ENCODE measurements around the gene CDSN. TPM values are rescaled to one million over a fixed set of nuclear protein-coding genes. Genes with fewer than 3 reads are reported as not detected.

The CDSN gene
- total RNA-seq, 1 donor from 2014 or later, result not detected

DNA sequence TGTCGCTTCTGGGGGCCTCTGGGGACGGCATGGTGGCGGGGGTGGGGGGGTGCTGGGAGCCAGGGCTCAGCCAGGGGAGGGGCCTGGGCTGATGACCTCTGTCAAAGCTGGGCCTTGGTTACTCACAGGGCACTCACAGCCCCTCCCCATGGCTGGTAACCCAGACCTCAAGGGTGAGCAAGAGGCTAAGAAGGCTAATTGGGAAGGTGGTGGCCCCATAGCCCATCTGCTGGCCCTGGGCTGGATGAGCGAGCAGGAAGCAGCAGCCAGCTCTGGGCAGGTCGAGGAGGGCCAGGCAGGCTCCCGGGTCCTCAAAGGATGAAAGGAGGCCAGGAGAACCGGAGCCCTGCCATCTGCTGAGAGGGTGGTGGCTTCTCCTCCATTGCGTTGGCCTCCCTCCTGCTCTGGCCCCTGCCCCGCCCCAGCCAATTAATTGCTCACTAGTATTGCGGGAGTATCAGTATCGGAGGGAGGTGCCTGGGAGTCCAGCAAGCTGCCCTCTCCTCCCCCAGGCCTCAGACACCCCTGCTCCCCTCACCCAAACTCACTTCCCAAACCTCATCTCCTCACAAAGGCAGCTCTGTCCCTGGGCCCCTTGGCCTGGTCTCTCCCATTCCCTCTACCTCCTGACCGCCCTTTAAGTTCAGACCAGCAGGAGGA, 1.0 kb upstream of the CDSN start:
- intact Hi-C loops (cut with micrococcal nuclease), result no loop called here

DNA sequence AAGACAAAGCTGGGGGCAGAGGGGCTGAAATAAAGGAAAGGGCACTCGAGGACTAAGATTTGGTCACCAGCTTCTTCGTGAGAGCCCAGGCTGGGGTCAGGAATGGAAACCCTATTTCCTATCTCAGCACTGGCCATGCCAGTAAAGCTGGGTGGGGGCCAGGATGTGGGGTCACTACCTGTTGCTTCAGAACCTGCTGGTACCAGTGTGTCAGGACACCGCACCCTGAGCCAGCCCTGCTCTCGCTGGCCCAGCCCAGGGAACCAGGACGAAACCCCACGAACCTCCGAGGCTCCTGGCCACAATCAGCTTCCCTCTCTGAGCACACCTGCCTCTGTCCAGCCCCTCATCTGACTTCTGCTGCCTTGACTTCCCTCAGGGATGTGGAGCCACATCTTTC, 2.1 kb downstream of the CDSN start:
- intact Hi-C loops (cut with micrococcal nuclease), result no loop called here

DNA sequence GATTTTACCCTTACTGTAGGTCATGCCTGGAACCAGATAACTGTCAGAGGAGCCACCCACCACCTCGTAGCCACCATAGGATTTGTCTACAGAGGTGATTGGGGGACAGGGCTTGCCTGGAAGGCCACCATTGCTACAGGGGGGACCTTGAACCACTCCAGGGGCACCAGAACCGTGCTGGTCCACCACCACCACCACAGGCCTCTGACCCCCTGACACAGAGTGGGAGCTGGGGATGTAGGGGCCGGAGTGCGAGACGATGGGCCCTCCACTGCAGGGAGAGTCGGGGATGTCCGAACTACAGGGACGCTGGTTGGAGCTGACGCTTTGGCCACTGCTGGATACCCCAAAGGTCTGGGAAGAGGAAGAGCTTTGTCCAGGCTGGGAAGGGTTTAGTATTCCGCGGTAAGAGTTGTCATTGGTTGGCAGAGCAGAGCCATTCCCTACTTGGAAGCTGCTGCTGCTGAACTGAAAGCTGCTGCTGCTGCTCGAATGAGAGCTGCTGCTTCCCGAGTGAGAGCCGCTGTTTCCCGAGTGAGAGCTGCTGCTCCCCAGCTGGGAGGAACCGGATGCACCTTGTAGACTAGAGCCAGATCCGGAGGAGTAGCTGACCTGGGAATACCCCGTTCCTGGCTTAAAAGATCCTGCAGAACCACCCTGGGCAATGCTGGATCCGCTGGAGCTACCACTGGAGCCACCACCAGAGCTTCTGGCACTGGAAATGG, 3.4 kb downstream of the CDSN start:
- intact Hi-C loops (cut with micrococcal nuclease), result no loop called here

DNA sequence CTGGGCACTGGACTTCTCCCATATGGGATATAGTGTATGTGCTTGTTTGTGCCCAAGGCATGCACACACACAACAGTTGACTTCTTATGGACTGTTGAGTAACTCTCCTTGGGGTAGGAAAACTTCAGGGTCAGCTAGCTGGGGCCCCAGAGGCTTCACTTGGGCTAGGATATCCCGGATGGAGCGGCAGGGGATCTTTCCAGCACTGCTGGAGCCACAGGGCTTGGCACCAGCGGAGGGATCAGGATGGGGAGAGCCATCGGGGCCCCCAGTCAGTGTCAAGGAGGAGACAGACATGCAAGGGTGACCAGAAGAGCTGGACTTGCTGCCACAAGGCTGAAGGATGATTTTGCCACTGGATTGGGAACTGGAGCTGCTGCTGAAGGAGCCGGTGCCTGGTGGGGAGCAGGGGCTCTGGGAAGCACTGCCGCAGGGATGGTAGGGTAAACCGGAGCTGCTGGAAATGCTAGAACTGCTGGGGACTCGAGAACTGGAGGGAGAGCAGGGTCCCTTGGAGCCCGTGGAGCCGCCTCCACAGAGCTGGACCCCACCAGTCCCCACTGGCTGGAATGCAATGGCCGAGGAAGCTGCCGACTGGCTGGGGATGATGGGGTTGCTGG, 4.2 kb downstream of the CDSN start:
- intact Hi-C loops (cut with micrococcal nuclease), result no loop called here

DNA sequence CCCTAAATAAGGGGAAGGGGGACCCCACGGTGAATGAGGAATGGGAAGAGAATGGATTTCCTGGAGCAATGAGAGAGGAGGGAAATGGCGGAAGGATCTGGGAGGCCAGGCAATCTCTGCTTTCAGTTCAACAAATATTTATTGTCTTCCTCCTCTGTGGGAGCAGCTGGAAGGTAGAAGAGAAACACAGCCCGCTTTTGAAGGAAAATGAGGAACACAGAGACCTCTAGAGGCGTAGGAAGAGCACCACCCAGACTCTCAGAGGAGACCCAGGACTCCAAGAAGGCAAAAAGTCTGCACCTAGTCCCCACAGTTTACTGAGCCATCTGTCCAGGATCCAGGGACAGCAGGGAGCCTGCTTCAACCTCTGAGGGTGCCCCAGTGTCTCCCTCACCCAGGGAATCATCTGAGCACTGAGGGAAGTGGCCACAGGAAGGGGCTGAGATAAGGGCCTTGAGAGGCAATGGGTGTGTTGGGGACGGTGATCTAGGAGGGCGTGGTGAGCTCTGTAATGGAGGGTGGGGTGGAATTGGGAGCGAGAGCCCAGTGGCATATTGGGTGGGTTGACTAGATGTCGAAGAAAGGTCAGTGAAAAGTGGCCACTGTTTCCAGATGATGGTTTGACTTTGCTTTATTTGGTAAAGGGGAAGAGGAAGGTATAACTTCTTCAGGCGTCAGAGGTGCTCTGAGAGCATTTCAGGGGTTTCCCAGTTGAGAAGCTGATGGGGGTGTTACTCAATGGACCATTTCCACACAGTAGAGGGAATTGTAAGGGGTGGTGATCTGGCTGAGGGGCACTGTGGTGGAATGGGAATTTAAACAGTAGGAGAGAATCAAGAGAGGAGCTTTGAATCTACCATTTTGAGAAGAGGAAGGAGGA, 5.0 kb downstream of the CDSN start:
- intact Hi-C loops (cut with micrococcal nuclease), result no loop called here

DNA sequence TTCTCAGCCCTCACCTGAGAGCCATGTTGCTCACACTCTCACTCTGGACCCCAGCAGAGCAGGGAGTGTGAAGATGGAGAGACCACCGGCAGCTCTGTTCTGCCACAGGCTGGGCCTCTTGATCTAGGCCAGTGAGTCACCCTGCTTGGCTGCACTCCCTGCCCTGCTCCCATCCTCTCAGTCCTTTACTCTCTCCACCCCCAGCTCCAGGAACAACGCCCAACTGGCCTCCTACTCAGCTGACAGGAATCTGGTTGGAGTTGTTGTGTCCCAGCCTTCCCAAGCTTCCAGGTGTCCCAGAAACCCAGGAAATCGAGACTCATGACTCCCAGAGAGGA, 5.7 kb downstream of the CDSN start, which contains the start of gene PSORS1C1:
Gene PSORS1C1, plus strand, starts transcription at position 260 of the 338 bp plus-strand sequence. CDS start 14,833 bp downstream, outside the sequence.
- intact Hi-C loops (cut with micrococcal nuclease), result no loop called here

DNA sequence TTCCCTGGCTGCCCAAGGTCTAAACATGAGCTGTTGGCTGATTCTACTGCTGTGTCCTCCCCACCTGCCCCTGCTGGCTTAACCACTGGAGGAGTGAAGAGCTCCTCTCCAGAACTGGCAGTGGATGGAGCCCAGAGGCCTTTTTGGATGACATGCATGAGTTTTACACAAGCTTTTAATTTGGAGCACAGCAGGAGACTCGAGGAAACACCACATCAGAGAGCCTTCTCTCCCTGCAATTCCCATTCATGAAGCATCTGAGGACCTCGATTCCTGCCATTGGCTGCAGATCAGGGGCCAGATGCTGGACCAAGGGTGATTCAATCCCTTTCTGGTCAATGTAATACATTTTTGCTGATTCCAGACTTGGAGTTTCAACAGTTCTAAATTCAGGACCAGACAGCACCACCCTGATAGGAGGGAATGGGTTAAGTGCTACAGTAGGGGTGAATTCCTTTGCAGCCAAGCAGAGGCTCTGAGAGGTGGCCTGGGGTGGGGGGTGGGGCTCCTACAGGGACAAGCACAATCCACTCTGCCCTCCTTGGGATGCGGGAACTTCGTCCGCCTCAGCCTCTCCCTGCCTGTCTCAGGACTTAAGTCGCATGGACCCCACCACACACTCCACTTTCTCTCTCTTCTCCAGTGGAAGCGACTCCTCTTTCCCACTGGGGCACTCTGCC, 6.2 kb downstream of the CDSN start:
- intact Hi-C loops (cut with micrococcal nuclease), result no loop called here

DNA sequence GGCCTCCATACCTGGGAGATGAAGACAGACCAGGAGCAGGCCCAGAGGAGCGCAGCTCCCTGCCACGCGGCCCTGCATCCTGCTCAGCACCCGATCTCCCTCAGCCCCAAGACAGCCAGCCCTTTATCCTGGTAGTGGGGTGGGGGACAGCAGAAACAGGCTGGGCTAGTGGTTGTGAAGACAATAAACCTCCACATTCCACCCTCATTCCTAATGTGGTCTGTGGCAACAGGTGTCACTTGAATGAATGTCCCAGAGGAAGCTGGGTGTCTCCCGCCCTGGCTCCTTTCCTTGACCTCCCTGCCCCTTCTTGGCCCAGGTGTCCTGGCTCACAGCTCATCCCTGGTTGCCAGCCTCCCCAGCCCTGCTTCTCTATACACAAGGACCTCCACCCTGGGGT, 7.8 kb downstream of the CDSN start, which contains the start of gene C6orf15:
Gene C6orf15, minus strand, starts transcription at position 98 of the 400 bp plus-strand sequence. Its CDS starts 20 bp downstream, at position 78.
- intact Hi-C loops (cut with micrococcal nuclease), result no loop called here

DNA sequence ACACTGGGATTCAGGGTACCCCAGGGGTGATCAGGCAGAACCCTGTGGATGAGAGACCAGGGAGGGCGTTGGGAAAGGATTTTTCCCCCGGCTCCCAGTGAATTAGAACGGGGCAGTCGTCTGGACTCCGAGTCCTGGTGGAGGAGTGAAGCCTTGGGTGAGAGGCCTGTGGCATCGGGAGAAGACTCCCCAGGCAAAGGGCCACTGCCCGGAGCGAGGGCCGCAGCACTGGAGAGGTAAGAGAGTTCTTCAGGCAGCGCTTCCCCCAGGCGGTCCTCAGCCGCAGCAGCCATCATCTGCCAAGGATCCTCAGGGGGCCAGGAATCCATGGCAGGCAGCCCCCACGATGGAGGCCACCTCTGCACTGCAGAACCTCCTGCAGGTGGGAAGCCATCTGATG, 8.5 kb downstream of the CDSN start:
- intact Hi-C loops (cut with micrococcal nuclease), result no loop called here

DNA sequence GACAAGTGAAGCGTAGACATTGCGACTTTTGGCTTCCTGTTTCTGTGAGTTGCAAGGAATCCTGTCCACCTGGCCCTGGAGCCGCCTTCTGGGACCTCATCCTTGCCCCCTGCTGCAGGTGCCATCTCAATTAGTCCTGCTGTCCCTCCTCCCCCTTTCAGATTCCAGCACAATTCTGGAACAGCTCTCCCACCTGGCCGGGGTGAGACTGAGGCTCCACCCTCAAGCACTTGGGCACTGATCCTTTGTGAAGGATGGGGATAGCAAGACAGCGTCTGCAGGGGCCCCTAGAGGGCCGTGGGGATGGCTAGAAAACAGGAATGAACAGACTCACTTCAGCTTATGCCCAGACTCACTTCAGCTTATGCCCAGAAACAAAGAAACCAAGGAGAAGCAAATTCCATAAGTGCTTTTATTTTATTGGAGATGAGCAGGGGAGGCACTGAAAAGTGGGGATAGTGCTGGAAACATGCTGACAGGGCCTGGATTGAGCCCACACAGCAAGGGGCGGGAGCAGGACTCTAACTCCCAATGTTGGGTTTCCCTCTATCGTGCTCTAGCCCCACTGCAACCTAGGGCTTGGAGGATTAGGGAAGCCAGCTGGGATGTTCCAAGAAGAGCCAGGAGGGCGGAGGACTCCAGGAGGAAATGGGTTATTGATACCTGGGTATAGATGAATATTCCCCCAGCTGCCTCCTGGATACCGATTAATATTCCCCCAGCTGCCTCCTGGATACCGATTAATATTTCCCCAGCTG, 9.2 kb downstream of the CDSN start:
- intact Hi-C loops (cut with micrococcal nuclease), result no loop called here

DNA sequence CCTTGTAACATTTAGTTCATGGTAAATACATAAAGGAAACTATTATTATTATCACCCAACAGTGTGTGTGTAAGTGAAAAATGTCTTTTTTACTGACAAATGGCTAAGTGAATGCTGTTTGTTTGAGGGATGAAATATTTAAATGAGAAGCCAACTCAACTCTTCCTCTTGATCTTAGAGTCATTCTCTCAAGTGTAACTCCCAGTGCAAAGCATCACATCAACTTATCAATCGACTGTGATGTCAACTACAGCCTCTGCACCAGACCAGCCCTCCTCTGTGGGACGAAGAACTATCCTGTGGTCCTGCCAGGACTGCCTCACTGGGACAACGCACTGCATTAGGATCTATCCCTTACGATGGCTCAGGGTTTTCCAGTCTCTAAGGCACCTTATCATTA, 13.2 kb downstream of the CDSN start:
- intact Hi-C loops (cut with micrococcal nuclease), result no loop called here

DNA sequence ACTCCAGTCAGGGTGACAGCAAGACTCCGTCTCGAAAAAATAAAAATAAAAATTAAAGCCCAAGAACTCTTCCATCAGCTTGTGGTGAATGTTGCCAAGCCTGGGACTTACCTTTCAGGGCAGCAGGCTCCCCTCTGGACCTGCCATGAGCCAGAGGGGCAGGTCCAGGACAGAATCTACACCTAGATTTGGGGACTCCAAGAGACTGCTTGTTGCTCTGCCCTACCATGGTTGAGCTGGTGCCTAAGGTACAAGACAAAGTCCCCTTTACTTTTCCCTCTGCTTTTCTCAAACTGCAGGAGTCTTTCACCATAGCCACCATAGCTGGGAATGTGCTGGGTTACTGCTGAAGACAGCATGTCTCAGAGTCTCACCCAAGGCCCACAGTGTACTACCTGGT, 17.1 kb downstream of the CDSN start:
- intact Hi-C loops (cut with micrococcal nuclease), result no loop called here

DNA sequence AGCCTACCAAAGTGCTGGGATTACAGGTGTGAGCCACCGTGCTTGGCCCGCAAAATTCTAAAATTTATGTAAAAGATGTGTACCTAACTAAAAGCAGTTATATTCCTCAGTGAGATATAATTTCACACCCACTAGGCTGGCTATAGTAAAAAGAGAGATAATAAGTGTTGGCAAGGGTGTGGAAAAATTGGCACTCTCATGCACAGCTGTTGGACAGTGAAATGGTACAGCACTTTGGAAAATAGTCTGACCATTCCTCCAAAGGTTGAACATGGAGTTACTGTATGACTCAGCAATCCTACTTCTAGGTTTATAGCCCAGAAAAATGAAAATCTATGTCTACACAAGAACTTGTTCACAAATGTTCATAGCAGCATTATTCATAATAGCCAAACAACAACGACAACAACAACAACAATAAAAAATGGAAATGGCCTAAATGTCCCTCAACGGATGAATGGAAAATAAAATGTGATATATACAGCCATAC, 21.8 kb downstream of the CDSN start:
- intact Hi-C loops (cut with micrococcal nuclease), result no loop called here

DNA sequence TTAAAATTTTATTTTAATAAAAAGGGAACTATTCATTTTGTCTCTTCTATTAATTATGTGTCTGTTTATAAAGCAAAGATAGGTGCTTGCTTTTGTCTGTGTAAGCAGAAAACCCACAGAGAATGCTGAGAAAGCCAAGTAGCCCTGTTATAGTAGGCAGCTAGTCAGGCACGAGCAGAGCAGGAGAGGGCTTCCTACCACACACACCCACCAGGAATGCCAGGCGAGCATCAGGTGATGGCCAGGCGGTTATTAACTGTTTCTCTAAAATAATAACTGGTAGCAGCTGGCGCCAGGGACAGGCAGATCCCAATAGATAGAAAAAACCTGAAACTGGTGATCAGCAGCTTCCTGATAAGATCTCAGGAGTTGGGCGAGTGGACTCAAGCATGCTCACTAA, 23.6 kb downstream of the CDSN start:
- intact Hi-C loops (cut with micrococcal nuclease), result no loop called here

DNA sequence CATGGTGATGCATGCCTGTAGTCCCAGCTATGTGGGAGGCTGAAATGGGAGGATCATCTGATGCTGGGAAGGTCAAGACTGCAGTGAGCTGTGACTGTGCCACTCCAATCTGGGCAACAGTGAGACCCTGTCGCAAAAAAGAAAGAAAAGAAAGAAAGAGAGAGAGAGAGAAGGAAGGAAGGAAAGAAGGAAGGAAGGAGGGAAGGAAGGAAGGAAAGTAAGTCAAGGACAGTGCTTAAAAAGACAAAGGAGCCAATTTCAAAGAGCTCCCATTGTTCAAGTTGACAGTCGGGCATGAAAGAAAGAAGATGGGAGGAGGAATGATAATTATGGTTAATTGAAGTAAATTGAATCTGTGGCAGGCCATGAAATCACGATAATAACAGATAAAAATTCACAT, 24.0 kb downstream of the CDSN start:
- intact Hi-C loops (cut with micrococcal nuclease), result no loop called here

DNA sequence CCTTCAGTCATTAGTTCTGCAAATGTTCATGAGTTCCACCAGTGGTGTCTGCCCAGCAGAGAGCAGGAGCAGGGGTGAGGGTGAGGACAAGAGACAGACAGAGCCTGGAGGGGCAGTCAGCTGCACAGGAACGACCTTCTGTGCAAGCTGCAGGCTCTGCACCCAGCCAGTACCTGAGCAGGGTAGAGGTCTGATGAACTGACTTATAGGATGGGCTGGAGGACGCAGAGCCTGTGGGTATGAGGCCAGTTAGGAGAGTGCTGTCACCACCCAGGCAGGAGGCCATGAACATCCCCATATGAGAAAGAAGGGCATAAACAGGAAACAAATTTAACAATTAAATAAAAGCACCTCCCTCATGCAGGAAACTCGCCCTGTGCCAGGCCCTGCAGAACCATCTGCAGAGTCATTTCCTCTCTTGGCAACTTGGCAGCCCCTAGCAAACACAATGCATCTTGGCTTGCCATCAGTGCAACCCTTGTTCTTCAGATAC, 25.8 kb downstream of the CDSN start:
- intact Hi-C loops (cut with micrococcal nuclease), result no loop called here

DNA sequence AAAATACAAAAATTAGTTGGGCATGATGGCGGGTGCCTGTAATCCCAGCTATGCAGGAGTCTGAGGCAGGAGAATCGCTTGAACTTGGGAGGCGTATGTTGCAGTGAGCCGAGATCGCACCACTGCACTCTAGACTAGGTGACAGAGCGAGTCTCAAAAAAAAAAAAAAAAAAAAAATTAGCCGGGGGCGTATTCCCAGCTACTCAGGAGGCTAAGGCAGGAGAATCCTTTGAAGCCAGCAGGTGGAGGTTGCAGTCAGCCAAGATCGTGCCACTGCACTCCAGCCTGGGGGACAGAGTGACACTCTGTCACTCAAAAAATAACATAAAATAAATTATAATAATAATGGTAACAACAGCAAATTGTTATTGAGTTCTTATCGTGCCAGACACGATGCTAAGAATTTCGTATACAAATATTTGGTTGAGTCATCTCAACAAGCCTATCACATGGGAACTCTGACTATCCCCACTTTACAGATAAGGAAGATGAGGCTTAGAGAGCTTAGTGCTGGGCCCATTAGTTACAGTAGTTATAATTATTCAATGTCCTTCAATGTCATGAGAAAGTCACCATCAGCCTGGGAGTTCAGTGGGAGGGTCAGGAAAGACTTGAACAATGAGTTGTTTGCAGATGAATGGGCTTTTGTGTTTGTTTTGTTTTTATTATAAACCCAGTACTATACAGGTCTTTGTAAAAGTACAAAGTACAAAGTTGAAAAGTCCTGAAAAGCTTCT, 27.3 kb downstream of the CDSN start:
- intact Hi-C loops (cut with micrococcal nuclease), result no loop called here

DNA sequence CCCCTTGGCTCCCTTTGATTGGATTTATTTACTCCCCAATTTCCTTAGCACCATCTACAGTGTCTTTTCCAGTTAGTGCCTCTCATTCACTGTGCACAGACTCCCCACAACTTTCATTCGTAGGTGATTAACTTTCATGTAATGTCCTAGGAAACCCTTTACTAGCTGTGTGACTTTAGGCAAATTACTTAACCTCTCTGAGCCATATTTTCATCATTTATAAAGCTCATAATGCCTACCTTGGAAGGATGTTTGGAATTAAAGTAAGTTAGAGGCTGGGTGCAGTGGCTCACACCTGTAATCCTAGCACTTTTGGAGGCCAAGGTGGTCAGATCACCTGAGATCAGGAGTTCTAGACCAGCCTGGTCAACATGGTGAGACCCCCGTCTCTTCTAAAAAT, 28.0 kb downstream of the CDSN start:
- intact Hi-C loops (cut with micrococcal nuclease), result no loop called here

DNA sequence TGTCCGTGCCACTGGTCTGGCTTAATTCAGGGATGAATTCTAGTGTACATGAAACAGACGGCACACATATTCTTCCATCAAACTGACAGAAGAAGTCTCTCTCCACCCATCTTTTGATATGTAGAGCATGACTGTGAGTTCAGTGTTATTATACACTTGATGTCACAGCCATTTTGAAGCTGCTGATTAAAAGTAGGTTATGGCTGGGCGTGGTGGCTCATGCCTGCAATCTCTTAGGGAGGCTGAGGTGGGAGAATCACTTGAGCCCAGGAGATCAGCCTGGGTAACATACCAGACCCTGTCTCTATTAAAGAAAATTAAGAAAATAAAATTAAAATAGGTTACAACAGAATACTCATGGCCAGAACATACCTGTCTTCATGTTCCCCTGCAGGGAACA, 28.6 kb downstream of the CDSN start:
- intact Hi-C loops (cut with micrococcal nuclease), result no loop called here

Data from T-helper 2 cell treated with Interferon-gamma antibody and Interleukin-4, amounts not matched to agents 100 ng/mL and 5 ng/mL, for 36 hours (primary cell).